OCI-LY7 (cell line): Measurements from ENCODE around the gene EXOC3L2.

Source experiments
- EZH2phosphoT487 ChIP-seq: fragments of 200-600 bp; sonication (generic); IDR thresholded peaks from 2 replicates; pipeline ENCODE4 v1.6.1; 2018; ENCODE audit warnings: low read depth, borderline replicate concordance, mild to moderate bottlenecking, mixed run types, antibody characterized with exemption, low read length, moderate library complexity, mixed read lengths
- TF ChIP-seq, protein P1 (sequence below): fragments of 200-600 bp; sonication (generic); conservative IDR thresholded peaks from 2 replicates; pipeline ENCODE4 v1.5.1; 2014; ENCODE audit warnings: mild to moderate bottlenecking, antibody characterized with exemption, low read length, moderate library complexity, mixed read lengths

GRCh38 chr19:45251452-45252354 is 6.5 kb upstream of the EXOC3L2 start:
- TF ChIP-seq, protein P1, sequence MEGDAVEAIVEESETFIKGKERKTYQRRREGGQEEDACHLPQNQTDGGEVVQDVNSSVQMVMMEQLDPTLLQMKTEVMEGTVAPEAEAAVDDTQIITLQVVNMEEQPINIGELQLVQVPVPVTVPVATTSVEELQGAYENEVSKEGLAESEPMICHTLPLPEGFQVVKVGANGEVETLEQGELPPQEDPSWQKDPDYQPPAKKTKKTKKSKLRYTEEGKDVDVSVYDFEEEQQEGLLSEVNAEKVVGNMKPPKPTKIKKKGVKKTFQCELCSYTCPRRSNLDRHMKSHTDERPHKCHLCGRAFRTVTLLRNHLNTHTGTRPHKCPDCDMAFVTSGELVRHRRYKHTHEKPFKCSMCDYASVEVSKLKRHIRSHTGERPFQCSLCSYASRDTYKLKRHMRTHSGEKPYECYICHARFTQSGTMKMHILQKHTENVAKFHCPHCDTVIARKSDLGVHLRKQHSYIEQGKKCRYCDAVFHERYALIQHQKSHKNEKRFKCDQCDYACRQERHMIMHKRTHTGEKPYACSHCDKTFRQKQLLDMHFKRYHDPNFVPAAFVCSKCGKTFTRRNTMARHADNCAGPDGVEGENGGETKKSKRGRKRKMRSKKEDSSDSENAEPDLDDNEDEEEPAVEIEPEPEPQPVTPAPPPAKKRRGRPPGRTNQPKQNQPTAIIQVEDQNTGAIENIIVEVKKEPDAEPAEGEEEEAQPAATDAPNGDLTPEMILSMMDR: peak; percentile 19; the same call in 1 of the 2 replicates
- TF ChIP-seq EZH2phosphoT487: no peak
